NCI-H1436 (cell line): ENCODE results near the gene DOK7.

Source experiments
- DNase-seq: peaks from one replicate; lab custom pipeline; 2025; lab: John Stamatoyannopoulos, UW

Gene DOK7

DNA sequence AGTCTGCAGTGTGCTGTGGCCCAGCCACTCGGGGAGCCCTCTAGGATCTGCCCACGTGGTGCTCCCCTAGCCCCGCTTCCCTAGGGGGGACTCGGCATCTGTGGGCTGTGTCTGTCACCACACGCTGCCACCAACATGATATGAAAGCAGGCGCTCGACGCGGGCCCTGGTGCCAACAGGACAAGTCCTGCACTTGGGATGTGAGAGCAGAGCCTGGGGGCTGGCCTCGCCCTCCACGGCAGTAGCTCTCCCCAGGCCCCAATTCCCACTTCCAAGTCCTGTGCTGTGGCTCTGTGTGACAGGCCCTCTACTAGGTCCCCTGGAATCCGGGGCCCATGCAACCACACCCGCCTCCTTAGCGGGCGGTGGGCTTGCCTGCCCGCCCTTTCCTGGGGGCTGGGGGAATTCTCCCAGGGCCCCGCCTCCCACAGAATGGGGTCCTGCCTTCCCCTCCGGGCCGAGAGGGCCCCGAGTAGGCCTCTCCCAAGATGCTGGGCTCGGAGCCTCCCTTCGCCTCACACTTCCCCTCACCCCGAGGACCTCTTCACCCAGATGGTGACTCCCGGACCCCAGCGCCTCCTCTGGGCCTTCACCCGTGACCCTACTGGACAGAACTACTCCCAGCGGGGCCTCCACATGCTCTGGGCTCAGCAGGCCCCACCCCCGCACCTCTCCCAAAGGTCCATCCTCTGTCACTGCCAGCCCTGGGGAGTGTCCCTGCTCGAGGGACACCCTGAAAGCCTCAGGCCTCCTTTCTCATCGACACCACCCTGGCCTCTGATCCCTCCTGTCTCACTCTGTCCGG is 57.9 kb downstream of the DOK7 start:
- no peak for DNase-seq

GRCh38 chr4:3521621-3522325 is 58.7 kb downstream of the DOK7 start:
- no peak for DNase-seq

DNA sequence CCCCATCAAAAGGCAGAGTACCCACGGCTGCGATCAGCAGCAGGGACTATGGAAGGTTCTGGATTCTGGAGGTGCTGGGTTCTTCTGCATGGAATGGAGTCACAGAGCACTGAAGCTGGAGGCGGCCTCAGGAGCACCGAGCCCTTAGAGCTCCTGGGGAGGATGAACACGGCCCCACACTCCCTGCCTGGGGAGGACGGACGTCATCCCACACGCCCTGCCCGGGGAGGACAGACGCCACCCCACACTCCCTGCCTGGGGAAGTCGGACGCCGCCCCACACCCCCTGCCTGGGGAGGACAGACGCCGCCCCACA is 59.2 kb downstream of the DOK7 start:
- DNase-seq = no peak

- no peak for DNase-seq
These were observed 59.5 kb downstream of the DOK7 start for GRCh38 chr4:3522651-3523050.

GRCh38 chr4:3523146-3523627 is 60.1 kb downstream of the DOK7 start:
- DNase-seq = no peak

- DNase-seq = no peak
These were observed 60.6 kb downstream of the DOK7 start for GRCh38 chr4:3523628-3524221.

GRCh38 chr4:3524349-3524748 is 61.2 kb downstream of the DOK7 start:
- no peak for DNase-seq

DNA sequence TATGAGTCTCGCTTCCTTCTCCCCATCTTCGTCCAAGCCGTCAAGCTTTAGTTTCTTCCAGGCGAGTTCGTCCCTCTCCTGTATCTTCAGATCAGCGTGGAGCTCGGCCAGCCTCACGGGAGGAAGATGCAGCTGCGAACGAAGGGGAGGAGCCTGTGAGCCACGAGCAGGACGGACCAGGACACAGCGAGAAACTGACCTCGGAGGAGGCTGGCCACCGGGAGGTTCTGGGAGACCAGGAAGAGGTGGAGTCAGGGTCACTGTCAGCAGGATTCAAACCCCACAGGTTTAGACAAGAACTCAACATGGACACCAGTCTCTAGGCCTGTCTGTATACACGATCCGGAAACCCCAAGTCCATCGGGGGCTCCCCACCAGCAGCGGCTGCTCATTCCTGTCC is 61.8 kb downstream of the DOK7 start:
- no peak for DNase-seq

DNA sequence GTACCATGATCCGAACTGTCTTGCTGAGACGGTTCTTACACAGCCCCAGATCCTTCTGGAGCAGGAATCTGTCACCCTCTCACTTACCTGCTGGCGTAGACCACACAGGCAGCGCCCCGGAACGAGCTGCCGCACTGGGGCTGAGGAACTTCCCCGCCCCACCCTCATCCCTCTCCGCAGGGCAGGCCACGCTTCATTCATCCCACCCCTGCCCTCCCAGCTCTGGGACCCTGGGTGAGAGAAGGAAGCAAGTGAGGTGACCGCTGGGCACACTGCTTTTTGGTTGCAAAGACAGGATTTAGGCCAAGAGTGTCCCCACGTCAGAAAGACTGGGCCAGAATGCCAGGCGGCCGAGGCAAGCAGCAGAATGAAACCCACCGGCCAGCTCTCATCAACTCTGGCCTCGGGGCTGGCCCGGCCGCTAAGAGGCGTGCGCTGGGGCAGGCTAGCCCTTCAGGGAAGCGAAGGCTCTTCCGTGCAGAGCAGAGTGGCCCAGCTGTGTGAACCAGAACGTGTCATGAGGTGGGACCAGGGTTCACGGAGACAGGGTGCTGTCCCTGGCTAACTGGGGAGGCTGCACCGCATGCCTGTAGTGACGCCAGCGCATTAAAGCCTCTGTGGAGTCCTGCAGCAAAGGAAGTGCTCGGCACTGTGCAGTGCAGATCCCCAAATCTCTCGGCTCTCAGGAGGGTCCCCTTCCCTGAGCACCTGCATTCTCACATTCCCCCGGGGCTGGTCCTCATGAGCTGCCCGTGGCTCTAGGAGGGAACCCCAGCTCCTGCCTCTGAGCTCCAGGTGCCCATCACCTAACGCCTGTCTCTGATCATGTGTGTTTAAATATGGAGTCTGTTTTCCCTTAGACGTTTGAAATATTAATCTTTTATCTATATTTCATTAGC is 62.7 kb downstream of the DOK7 start:
- no peak for DNase-seq

DNA sequence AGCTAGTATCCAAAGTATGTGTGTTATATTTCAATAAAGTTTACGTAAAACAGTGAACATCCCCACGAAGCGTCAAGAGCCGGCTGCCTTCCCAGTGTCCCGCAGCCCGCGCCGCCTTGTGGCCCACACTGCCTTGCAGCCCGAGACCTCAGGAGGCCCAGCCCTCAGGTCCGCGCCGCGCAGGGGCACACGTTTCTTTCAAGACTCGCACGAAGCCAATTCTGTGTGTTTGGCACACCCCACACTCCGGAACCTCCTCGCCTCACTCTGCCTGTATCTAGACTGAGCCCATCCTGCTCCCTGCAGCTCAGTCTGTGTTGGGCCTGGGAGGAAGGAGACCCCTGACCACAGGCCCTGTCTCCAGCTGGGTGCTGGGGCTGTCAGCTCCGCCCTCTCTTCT is 63.4 kb downstream of the DOK7 start:
- no peak for DNase-seq

DNA sequence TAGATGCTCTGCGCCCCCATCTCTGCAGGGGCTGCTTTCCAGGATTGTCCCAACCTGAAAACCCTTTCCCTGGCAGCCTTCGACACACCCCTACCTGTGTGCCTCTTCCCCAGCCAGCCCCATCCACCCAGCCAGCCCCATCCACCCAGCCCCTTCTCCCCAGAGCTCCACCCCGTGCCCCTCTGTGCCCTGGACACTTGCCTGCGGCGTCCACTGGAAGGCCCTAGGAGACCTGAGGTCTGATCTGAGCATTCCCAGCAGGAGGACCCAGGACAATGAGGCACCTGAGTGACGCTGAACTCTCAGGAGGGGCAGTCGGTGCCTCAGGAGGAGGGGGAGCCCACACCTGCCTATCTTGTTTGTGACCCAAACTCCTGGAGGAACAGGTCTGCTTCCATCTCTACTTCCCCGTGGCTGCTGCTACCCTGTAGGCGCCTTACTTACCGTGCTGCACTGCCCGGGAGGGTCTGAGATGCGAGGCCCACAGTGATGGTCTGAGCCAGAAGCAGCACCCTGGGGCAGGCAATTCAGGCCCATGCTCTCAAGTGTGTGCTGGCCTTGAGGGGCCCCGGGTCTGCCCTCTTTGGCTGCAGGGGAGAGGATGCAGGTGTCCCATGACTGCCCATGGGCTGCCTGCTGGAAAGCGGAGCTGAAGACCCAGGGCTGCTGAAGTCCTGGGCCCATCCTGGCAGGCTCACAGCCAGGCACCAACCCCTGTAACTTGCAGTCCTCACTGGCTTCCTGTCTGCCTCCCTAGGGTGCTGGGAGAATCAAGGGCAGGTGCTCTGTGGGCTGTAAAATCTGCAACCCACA is 64.2 kb downstream of the DOK7 start:
- DNase-seq = no peak

GRCh38 chr4:3527914-3528876 is 65.1 kb downstream of the DOK7 start:
- DNase-seq = no peak

DNA sequence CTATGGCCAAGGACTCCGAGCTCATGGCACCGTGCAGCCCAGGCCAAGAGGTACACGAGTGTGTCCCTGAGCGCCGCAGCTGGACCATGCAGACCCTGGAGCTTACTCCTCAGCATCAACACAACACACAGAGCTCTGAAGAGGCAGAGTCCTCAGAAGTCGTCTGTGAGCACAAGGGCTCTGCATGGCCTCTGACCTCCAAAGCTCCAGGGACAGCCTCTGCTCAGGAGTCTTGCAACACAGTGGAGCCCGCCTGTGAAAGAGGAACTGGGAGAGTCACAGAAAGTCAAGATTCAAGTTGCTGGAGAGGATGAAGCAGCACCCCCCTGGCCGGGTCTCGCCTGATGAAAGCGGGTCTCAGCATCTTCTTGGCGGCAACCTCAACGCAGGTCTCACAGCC is 66.3 kb downstream of the DOK7 start:
- DNase-seq = no peak

DNA sequence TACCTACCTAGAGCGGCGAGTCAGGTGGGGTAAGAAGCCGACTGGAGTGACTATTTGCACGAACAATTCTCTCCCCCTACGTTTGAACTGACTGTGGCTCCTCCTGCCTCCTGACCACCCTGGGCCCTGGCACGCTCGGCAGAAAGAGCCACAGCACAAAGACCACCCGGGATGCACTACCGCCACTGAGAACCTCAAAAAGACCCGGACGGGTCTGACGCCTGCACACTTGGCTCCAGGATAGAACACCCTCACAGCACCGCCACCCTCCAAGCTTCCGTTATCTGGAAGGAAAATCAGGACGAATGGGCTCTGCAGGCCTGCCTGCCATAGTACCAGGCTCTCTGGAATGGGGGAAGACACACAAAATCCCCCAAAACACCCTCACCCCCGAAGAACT is 66.9 kb downstream of the DOK7 start:
- no peak for DNase-seq

DNA sequence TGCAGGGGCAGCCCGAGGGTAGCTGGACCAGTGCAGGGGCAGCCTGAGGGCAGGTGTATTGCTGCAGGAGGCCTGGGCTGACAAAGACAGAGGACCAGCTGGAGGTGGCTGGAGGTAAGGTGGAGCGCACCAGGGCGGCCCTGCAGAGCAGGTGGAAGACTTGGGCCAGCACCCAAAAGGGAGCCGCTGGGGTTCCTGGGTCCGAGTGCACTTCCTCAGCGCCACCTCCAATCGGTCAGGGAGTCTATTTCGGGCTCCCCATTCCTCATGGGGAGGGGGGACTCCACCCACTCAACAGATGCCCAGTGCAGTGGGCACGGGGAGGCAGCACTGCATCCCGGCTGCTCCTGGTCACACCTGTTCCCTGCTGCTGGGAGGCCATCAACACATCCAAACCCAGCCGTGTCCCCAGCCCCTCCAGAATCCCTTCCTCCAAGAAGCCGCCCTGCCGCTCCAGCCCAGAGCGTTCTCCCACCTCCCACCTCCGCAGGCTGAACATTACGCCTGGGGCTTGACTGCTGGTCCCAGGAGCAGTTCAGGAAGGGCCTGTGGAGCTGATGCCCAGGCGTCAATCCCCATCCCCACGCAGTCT is 67.7 kb downstream of the DOK7 start:
- DNase-seq = no peak

GRCh38 chr4:3531318-3531878 is 68.3 kb downstream of the DOK7 start:
- DNase-seq = no peak

- DNase-seq = peak; percentile 65
These were observed 69.0 kb downstream of the DOK7 start, which contains the start of gene LRPAP1 for GRCh38 chr4:3531879-3532750. Gene LRPAP1, minus strand, starts transcription at chr4:3532422. Its CDS starts 10 bp downstream, at chr4:3532412.

DNA sequence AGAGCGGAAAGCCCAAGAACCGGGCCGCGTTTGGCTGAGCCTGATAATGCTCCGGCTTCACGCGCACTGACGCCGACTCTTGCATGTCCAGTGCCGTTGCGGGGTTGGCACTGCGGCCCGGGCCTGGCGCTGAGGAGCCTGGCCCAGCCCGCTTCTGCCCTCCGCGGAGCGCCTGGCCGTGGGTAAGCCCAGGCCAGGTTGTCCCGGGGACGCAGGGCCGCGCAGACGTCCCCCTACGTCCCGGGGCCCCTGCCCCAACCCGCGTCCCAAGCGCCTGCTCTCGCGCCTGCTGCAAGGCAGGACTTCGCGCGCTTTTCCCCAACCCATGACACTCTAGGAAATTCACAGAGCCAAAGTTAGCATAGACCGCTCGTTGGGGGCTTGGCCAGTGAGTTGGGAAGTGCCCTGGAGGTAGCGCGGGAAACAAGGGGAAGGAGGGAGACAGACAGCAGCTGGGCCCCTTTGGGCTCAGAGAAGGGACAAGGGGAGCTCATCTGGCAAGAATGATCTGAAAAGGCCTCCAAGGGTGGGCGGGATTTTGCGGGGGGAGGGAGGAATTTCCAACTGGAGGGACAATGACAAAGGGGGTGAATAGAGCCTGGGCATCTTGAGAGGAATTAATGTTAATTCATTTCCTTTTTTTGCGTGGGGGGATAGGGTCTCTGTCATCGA is 69.8 kb downstream of the DOK7 start:
- DNase-seq = no peak
